A549 (cell line): Measurements from ENCODE around the gene SRSF10.

Source experiments
- CEBPB ChIP-seq, 2 experiments: fragments of >200 bp in 1 of 2; sonication (Bioruptor Twin) in 1 of 2; formaldehyde crosslinking in 1 of 2; IDR thresholded peaks; 2 replicates each; pipeline ENCODE4 v1.6.1; 2012 to 2016
- MAZ ChIP-seq: fragments of 150-350 bp; IDR thresholded peaks from 2 replicates; pipeline ENCODE4 v1.6.1; 2014; ENCODE audit warnings: antibody characterized with exemption, low read depth, low read length, borderline replicate concordance
- POLR2A ChIP-seq: IDR thresholded peaks from 2 replicates; pipeline ENCODE4 v1.6.1; 2012; ENCODE audit warnings: mild to moderate bottlenecking, low read length
- TF ChIP-seq, protein P1 (sequence below): fragments of >200 bp; sonication (Bioruptor Twin); formaldehyde crosslinking; IDR thresholded peaks from 3 replicates; pipeline ENCODE4 v1.5.1; 2016
- TF ChIP-seq, protein P2 (sequence below): fragments of 200-600 bp; sonication (generic); IDR thresholded peaks from 2 replicates; pipeline ENCODE4 v1.6.1; 2016; ENCODE audit warnings: antibody characterized with exemption, mild to moderate bottlenecking, moderate library complexity

DNA sequence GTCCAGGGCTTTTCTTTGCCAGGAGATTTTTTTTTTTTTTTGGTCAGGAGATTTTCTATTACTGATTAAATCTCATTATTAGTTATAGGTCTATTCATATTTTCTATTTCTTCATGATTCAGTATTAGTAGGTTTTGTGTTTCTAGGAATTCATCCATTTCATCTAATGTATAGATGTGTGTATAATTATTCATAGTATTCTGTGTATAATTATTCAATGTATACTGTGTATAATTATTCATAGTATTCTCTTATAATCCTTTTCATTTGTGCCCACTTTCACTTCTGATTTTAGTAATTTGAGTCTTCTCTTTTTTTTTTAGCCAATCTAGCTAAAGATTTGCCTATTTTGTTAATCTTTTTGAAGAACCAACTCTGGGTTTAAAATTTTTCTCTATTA is 32.8 kb downstream of the SRSF10 start:
- TF ChIP-seq, protein P1, sequence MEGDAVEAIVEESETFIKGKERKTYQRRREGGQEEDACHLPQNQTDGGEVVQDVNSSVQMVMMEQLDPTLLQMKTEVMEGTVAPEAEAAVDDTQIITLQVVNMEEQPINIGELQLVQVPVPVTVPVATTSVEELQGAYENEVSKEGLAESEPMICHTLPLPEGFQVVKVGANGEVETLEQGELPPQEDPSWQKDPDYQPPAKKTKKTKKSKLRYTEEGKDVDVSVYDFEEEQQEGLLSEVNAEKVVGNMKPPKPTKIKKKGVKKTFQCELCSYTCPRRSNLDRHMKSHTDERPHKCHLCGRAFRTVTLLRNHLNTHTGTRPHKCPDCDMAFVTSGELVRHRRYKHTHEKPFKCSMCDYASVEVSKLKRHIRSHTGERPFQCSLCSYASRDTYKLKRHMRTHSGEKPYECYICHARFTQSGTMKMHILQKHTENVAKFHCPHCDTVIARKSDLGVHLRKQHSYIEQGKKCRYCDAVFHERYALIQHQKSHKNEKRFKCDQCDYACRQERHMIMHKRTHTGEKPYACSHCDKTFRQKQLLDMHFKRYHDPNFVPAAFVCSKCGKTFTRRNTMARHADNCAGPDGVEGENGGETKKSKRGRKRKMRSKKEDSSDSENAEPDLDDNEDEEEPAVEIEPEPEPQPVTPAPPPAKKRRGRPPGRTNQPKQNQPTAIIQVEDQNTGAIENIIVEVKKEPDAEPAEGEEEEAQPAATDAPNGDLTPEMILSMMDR, result no peak
- TF ChIP-seq POLR2A, result no peak
- TF ChIP-seq MAZ, result no peak
- no peak for TF ChIP-seq CEBPB (IDR thresholded peaks at IDR 0.05)
- TF ChIP-seq, protein P2, sequence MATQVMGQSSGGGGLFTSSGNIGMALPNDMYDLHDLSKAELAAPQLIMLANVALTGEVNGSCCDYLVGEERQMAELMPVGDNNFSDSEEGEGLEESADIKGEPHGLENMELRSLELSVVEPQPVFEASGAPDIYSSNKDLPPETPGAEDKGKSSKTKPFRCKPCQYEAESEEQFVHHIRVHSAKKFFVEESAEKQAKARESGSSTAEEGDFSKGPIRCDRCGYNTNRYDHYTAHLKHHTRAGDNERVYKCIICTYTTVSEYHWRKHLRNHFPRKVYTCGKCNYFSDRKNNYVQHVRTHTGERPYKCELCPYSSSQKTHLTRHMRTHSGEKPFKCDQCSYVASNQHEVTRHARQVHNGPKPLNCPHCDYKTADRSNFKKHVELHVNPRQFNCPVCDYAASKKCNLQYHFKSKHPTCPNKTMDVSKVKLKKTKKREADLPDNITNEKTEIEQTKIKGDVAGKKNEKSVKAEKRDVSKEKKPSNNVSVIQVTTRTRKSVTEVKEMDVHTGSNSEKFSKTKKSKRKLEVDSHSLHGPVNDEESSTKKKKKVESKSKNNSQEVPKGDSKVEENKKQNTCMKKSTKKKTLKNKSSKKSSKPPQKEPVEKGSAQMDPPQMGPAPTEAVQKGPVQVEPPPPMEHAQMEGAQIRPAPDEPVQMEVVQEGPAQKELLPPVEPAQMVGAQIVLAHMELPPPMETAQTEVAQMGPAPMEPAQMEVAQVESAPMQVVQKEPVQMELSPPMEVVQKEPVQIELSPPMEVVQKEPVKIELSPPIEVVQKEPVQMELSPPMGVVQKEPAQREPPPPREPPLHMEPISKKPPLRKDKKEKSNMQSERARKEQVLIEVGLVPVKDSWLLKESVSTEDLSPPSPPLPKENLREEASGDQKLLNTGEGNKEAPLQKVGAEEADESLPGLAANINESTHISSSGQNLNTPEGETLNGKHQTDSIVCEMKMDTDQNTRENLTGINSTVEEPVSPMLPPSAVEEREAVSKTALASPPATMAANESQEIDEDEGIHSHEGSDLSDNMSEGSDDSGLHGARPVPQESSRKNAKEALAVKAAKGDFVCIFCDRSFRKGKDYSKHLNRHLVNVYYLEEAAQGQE, result no peak
